Stimulated activated effector memory CD8-positive, alpha-beta T cell treated with anti-CD3 and anti-CD28 coated beads, Interleukin-12 subunit alpha, Interleukin-12 subunit beta, amount 100 ng/mL, for 72 hours (primary cell): Measurements from ENCODE around the gene OTUD5.

Experiments
- ATAC-seq: fragments of 150-1000 bp; cut with Tn5 transposase; 2 replicates; pipeline ENCODE4 v1.10.0; 2021
- DNase-seq, 2 donors: peaks; one replicate each; pipeline ENCODE4 v3.0.0; 2021 to 2022; ENCODE audit warnings: low spot score in 2 of 2
- H3K27ac Mint-ChIP-seq: one replicate; pipeline ENCODE4 v1.8.0; 2022; ENCODE audit warnings: mild to moderate bottlenecking, mixed read lengths
- H3K36me3 Mint-ChIP-seq: one replicate; pipeline ENCODE4 v1.8.0; 2022; ENCODE audit warnings: mild to moderate bottlenecking, mixed read lengths
- H3K4me1 Mint-ChIP-seq: one replicate; pipeline ENCODE4 v1.8.0; 2022; ENCODE audit warnings: mixed read lengths
- H3K4me3 Mint-ChIP-seq: one replicate; pipeline ENCODE4 v1.8.0; 2022; ENCODE audit warnings: mild to moderate bottlenecking, mixed read lengths
- H3K9me3 Mint-ChIP-seq: one replicate; pipeline ENCODE4 v1.8.0; 2022; ENCODE audit warnings: mixed read lengths

The OTUD5 gene

DNA sequence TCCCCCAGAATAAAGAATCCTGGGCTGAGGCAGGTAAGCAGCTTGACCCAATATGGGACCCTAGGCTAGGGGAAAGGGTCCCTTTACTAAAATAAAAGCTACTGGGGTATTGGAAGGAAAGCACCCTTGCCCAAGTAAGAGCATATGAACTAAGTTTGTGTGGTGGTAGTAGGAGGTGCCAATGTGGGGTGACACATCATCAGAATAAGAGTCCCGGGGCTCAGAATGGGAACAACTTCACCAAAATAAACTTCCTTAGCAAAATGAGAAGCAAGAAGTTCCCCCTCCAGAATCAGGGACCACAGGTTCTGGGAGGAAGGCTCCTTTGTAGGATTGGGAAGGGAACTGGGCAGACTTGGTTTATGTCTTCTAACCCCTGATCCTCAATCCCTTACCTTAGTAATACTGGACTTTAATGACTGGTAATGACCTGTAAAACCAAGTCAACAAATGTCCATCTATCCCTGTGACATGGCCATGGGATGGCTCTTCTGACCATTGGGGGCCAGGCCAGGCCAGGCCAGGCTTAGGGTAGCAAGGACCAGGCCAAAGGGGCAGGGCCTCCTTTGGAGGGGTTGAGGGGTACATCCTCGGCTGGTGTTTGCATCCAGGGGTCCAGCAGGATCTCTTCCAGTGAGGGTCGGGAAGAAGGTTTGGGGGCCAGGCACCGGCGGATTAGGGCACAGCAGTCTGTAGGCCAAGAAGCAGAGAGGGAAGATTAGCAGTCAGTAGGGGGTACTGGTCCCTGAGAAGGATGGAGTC lies 43.6 kb downstream of the OTUD5 start:
- DNase-seq = no peak
- no peak for ATAC-seq
- peaks cover 52% of the 10 kb centered on the region for H3K4me1 Mint-ChIP-seq
- no peaks in the 10 kb centered on the region for H3K9me3 Mint-ChIP-seq
- H3K4me3 Mint-ChIP-seq = peak overlapping the region; percentile 90
- peak overlapping the region; percentile 99 for H3K27ac Mint-ChIP-seq
- peaks cover 100% of the 10 kb centered on the region for H3K36me3 Mint-ChIP-seq

- ATAC-seq = peak; percentile 75
- Mint-ChIP-seq H3K9me3 (no peaks in the 10 kb centered on the region), H3K4me1 (peaks cover 42% of the 10 kb centered on the region), H3K27ac (peak within 1 kb of the TSS; percentile 99), H3K36me3 (peaks cover 98% of the 10 kb centered on the region), H3K4me3 (peak within 1 kb of the TSS; percentile 90)
- peak; percentile 72 to 91 for DNase-seq
Observed at GRCh38 chrX:48911412-48912182, 45.8 kb downstream of the OTUD5 start, which contains the start of gene SLC35A2. Gene SLC35A2 (minus strand): TSS chrX:48911646. CDS start chrX:48911636, 10 bp downstream.

DNA sequence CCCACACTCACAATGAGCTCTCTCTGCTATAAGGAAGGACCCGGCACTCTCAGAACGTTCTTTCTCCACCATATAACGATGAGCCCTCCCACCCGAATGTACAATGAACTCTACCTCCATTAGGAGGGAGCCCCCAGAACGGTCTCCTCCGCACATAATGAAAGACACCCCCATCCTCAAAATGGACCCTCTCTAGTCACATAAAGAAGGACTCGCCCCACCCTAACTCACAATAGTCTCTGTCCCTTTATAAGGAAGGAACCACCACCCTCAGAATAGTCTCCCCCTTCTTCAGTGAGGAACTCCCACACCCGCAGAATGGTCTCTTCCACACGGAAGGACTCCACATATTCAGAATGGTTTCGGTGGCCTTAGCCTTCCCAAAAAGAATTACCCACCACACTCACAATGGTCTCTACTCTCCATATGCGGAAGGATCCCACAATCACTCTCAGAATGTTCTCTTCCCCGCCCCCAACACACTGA lies 46.4 kb downstream of the OTUD5 start:
- ATAC-seq (peak; percentile 6), DNase-seq (no peak)
- peaks cover 42% of the 10 kb centered on the region for H3K4me1 Mint-ChIP-seq
- peak overlapping the region; percentile 99 for H3K27ac Mint-ChIP-seq
- H3K36me3 Mint-ChIP-seq = peaks cover 98% of the 10 kb centered on the region
- H3K4me3 Mint-ChIP-seq = peak overlapping the region; percentile 90
- H3K9me3 Mint-ChIP-seq = no peaks in the 10 kb centered on the region

- Mint-ChIP-seq H3K4me1 (peaks cover 36% of the 10 kb centered on the region), H3K36me3 (peaks cover 97% of the 10 kb centered on the region), H3K9me3 (no peaks in the 10 kb centered on the region), H3K27ac (peak overlapping the region; percentile 99), H3K4me3 (no peak overlapping the region)
- DNase-seq = no peak
- ATAC-seq = no peak
Observed at GRCh38 chrX:48909703-48910294, 47.6 kb downstream of the OTUD5 start.

GRCh38 chrX:48908600-48908999 lies 48.8 kb downstream of the OTUD5 start:
- Mint-ChIP-seq H3K4me1 (peaks cover 25% of the 10 kb centered on the region), H3K4me3 (no peak overlapping the region), H3K27ac (peak overlapping the region; percentile 99), H3K36me3 (peaks cover 97% of the 10 kb centered on the region), H3K9me3 (no peaks in the 10 kb centered on the region)
- ATAC-seq (no peak), DNase-seq (no peak)

DNA sequence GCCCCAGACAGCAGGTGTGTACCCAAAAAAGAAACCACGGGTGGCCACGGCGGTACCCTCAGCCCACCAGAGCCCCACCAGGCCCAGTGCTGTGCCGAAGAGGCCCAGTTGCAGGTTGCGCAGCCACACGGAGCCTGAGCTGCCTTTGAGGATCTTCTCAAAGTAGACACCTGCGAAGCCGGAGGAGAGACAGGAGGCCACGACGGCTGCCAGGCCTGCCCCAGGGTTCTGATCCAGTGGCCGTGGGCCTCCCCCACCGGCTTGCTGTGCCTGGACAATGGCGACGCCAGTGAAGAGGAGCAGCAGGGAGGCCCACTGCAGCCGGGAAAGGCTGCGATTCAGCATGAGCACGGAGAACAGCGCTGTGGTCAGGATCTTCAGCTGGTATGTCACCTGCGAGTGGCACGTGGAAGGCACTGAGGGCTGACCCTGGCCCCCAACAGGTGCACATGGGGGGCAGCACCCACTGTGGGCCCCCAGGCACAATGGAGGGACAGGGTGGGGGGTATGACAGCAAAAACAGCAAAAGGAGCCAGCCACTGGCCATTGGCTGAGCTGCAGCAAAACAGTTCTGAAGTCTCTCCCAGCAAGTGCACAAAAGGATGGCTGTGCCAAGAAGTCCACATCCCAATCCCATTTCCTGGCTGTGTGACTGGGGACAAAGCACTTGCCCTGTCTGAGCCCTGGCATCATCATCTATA lies 52.2 kb downstream of the OTUD5 start:
- Mint-ChIP-seq H3K36me3 (peaks cover 97% of the 10 kb centered on the region), H3K9me3 (no peaks in the 10 kb centered on the region), H3K4me1 (peaks cover 6% of the 10 kb centered on the region), H3K4me3 (no peak overlapping the region), H3K27ac (peak overlapping the region; percentile 17)
- ATAC-seq = no peak
- no peak for DNase-seq

GRCh38 chrX:48904626-48905025 lies 52.8 kb downstream of the OTUD5 start:
- Mint-ChIP-seq H3K4me3 (no peak overlapping the region), H3K27ac (no peak overlapping the region), H3K4me1 (peaks cover 6% of the 10 kb centered on the region), H3K36me3 (peaks cover 97% of the 10 kb centered on the region), H3K9me3 (no peaks in the 10 kb centered on the region)
- DNase-seq (no peak), ATAC-seq (no peak)

DNA sequence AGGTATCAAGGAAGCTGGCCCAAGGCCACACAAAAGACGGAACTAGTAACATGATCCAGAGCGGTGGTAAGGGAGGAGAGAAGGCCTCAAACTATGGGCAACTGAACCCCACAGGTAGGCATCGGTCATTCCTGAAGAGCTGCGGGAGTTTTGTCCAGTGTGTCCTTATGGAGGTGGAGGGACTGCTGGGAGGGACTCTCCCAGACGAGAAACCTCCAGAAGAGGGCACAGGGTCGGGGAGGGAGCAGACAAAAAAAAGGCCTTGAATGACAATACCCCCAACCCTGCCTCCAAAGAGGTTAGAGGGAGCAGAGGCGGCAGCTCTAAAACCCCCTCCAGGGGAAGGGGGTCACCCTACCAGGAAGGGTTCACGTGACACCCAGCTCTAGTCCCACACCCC lies 53.2 kb downstream of the OTUD5 start:
- H3K27ac Mint-ChIP-seq = no peak overlapping the region
- H3K4me3 Mint-ChIP-seq = no peak overlapping the region

DNA sequence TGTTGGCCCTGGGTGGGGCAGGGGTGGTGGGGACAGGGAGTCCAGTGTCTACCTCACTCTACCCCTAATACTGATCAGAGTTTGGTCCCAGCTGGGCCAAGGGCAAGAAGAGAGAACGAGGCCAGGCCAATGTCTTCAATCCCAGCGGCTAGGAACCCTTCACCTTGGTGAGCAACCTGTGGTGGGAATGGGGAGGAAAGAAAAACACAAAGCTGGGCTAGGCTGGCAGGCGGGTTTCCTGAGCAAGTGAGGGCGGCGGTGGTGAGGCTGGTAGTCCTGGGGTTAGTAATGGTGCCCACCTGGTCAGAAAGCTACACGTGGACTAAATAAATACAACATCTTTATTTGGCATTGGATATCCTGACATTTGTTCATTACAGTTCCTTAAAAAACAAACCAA lies 54.1 kb downstream of the OTUD5 start:
- ATAC-seq (no peak), DNase-seq (no peak)
- H3K36me3 Mint-ChIP-seq = peaks cover 97% of the 10 kb centered on the region
- no peak overlapping the region for H3K4me3 Mint-ChIP-seq
- H3K9me3 Mint-ChIP-seq = no peaks in the 10 kb centered on the region
- H3K27ac Mint-ChIP-seq = peak overlapping the region; percentile 52
- peaks cover 6% of the 10 kb centered on the region for H3K4me1 Mint-ChIP-seq

More for the DNA sequence above, 53.2 kb downstream of the OTUD5 start:
- DNase-seq (no peak), ATAC-seq (no peak)
- Mint-ChIP-seq H3K36me3 (peaks cover 97% of the 10 kb centered on the region), H3K9me3 (no peaks in the 10 kb centered on the region), H3K4me1 (peaks cover 6% of the 10 kb centered on the region)

- no peaks in the 10 kb centered on the region for H3K9me3 Mint-ChIP-seq
- peaks cover 6% of the 10 kb centered on the region for H3K4me1 Mint-ChIP-seq
- ATAC-seq (no peak), DNase-seq (no peak)
- H3K4me3 Mint-ChIP-seq = no peak overlapping the region
- H3K36me3 Mint-ChIP-seq = peaks cover 99% of the 10 kb centered on the region
- peak overlapping the region; percentile 52 for H3K27ac Mint-ChIP-seq
Observed at GRCh38 chrX:48902776-48903175, 54.6 kb downstream of the OTUD5 start.

DNA sequence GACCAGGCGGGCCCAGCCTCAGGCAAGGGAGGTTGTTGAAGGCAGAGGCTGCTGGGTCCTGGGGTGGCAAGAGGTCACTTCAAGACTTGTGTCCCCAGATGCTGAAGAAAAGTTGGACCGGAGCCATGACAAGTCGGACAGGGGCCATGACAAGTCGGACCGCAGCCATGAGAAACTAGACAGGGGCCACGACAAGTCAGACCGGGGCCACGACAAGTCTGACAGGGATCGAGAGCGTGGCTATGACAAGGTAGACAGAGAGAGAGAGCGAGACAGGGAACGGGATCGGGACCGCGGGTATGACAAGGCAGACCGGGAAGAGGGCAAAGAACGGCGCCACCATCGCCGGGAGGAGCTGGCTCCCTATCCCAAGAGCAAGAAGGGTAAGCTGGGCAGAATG lies 55.3 kb downstream of the OTUD5 start:
- H3K9me3 Mint-ChIP-seq = no peaks in the 10 kb centered on the region
- ATAC-seq = no peak
- no peak overlapping the region for H3K27ac Mint-ChIP-seq

DNA sequence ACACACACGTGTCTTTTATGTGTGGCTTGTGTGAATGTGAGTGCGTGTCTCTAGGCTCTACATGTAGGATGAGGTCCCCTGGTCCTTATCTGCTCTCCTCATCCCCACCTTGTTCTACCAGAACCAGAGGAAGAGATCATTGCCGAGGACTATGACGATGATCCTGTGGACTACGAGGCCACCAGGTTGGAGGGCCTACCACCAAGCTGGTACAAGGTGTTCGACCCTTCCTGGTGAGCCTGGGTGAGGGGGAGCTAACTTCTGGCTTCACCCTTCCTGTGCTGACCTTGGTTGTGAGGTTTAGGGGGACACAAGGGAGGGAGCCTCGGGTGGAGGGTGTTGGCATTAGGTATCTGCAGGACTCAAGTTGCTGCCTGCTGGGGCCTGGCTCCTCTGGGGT lies 56.3 kb downstream of the OTUD5 start:
- H3K4me1 Mint-ChIP-seq = peaks cover 13% of the 10 kb centered on the region
- H3K36me3 Mint-ChIP-seq = peaks cover 85% of the 10 kb centered on the region
- no peak for ATAC-seq
- H3K9me3 Mint-ChIP-seq = no peaks in the 10 kb centered on the region
- H3K4me3 Mint-ChIP-seq = no peak overlapping the region
- H3K27ac Mint-ChIP-seq = peak overlapping the region; percentile 56
- DNase-seq = no peak

More for the DNA sequence above, 55.3 kb downstream of the OTUD5 start:
- Mint-ChIP-seq H3K36me3 (peaks cover 96% of the 10 kb centered on the region), H3K4me1 (peaks cover 6% of the 10 kb centered on the region), H3K4me3 (no peak overlapping the region)
- DNase-seq = no peak

GRCh38 chrX:48899078-48899410 lies 58.4 kb downstream of the OTUD5 start:
- DNase-seq (no peak), ATAC-seq (no peak)
- Mint-ChIP-seq H3K9me3 (no peaks in the 10 kb centered on the region), H3K36me3 (peaks cover 80% of the 10 kb centered on the region), H3K4me1 (peaks cover 18% of the 10 kb centered on the region), H3K4me3 (peak overlapping the region; percentile 82), H3K27ac (no peak overlapping the region)

DNA sequence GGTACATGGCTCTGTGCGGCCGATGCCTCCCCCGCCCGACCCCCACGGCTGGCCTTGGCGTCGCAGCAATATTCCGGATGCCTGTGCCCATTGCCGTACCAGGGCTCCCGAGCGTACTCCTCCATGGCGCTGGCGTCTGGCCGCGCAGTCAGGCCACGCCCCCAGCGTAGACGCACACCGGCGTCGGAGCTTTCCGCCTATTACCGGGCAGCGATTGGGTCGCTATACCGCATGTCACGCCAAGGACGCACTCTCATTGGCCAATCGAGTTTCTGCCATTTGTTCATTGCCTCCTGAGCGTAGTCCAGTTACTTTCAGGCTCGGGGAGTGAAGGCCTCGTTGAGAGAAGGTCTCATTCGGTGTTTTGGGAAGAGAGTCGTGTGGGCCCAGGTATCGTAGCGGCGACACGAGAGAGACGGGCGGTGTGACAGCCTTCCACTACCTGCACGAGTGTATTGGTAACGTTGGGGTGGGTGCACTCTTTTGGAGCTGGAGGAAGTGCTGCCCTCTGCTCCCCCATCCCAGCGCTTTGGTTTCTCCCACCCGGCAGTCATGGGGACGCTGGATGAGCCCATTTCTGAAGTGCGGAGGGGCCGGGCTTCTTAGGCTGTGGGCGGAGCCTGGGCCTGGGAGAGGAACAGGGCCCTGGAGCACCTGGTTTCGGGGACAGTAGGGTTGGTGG lies 59.6 kb downstream of the OTUD5 start, which contains the start of the genes PQBP1 and TIMM17B:
Gene PQBP1 (plus strand): TSS at position 306 of the 682 bp plus-strand sequence. CDS start 580 bp downstream, outside the sequence.
Gene TIMM17B (minus strand): TSS at position 144 of the 682 bp plus-strand sequence. CDS start 19 bp downstream, at position 125.
- DNase-seq = peak; percentile 61 to 87
- H3K36me3 Mint-ChIP-seq = peaks cover 74% of the 10 kb centered on the region
- no peaks in the 10 kb centered on the region for H3K9me3 Mint-ChIP-seq
- peak within 1 kb of the TSS; percentile 91 for H3K27ac Mint-ChIP-seq
- H3K4me3 Mint-ChIP-seq = peak within 1 kb of the TSS; percentile 82
- peak; percentile 94 for ATAC-seq
- H3K4me1 Mint-ChIP-seq = peaks cover 18% of the 10 kb centered on the region
